ENCODE results near the gene DNAJC18. TPM values are rescaled to one million over a fixed set of nuclear protein-coding genes. Genes with fewer than 3 reads are reported as not detected.

The DNAJC18 gene
- total RNA-seq, 4 donors from 2014 or later = 8.3 to 15.4 (median 13.4) TPM

GRCh38 chr5:139422307-139422893 is 16.9 kb downstream of the DNAJC18 start:
- Histone ChIP-seq H3K4me3 (no peak overlapping the region), H3K9me3 (no peaks in the 10 kb centered on the region), H3K4me1 (peaks cover 24 to 33% (median 29%) of the 10 kb centered on the region in 4 donors), H3K27ac (replicated peaks in 1 of 4) (no peak overlapping the region), H3K27me3 (no peaks in the 10 kb centered on the region), H3K36me3 (peaks cover 0 to 84% (median 55%) of the 10 kb centered on the region in 4 donors)
- no peak for DNase-seq (ENCODE audit: extremely low spot score)
- 34% methylated on average over 5 of the region's 5 CpGs for WGBS
- intact Hi-C loops (cut with DNase I) = loop anchor here (1.0 to 5.0 kb wide), 2 partner anchors 95 to 140 kb away; partner anchors contain the start of gene UBE2D2
- peak; percentile 73 to 91 (median 82) for TF ChIP-seq CTCF (IDR thresholded peaks at IDR 0.05)
- TF ChIP-seq EP300 (IDR thresholded peaks at IDR 0.05) = no peak
- no peak for TF ChIP-seq POLR2A (IDR thresholded peaks at IDR 0.05; ENCODE audit: low read depth)
- no peak for TF ChIP-seq POLR2AphosphoS5 (IDR thresholded peaks at IDR 0.05)

GRCh38 chr5:139419226-139420192 is 19.8 kb downstream of the DNAJC18 start:
- 69% methylated on average over 9 of the region's 9 CpGs for WGBS
- no peak for DNase-seq (ENCODE audit: extremely low spot score)
- Histone ChIP-seq H3K27me3 (no peaks in the 10 kb centered on the region), H3K36me3 (peaks cover 0 to 55% (median 33%) of the 10 kb centered on the region in 4 donors), H3K9me3 (no peaks in the 10 kb centered on the region), H3K4me3 (no peak overlapping the region), H3K27ac (replicated peaks in 1 of 4) (peak overlapping the region; percentile 72 to 84 (median 80)), H3K4me1 (peaks cover 53 to 62% (median 57%) of the 10 kb centered on the region in 4 donors)
- intact Hi-C loops (cut with DNase I) = loop anchor here (5.0 kb wide), 1 partner anchor 143 kb away; the partner anchor contains the start of gene UBE2D2
- TF ChIP-seq POLR2AphosphoS5 (IDR thresholded peaks at IDR 0.05) (no peak), EP300 (IDR thresholded peaks at IDR 0.05) (no peak), CTCF (IDR thresholded peaks at IDR 0.05) (no peak), POLR2A (IDR thresholded peaks at IDR 0.05; ENCODE audit: low read depth) (no peak)

GRCh38 chr5:139418793-139419192 is 20.5 kb downstream of the DNAJC18 start:
- Histone ChIP-seq H3K4me3 (no peak overlapping the region), H3K4me1 (peaks cover 60 to 70% (median 64%) of the 10 kb centered on the region in 4 donors), H3K27ac (replicated peaks in 1 of 4) (peak overlapping the region; percentile 72 to 84 (median 80)), H3K36me3 (peaks cover 0 to 48% (median 28%) of the 10 kb centered on the region in 4 donors), H3K9me3 (no peaks in the 10 kb centered on the region), H3K27me3 (no peaks in the 10 kb centered on the region)
- intact Hi-C loops (cut with DNase I) = no loop called here
- WGBS = 72% methylated on average over 1 of the region's 1 CpG
- no peak for DNase-seq (ENCODE audit: extremely low spot score)
- no peak for TF ChIP-seq POLR2AphosphoS5 (IDR thresholded peaks at IDR 0.05)
- no peak for TF ChIP-seq POLR2A (IDR thresholded peaks at IDR 0.05; ENCODE audit: low read depth)
- no peak for TF ChIP-seq EP300 (IDR thresholded peaks at IDR 0.05)
- TF ChIP-seq CTCF (IDR thresholded peaks at IDR 0.05) = no peak

- no peak for DNase-seq (ENCODE audit: extremely low spot score)
- 27% methylated on average over 4 of the region's 4 CpGs for WGBS
- intact Hi-C loops (cut with DNase I) = no loop called here
- Histone ChIP-seq H3K4me1 (peaks cover 63 to 70% (median 69%) of the 10 kb centered on the region in 4 donors), H3K36me3 (peaks cover 0 to 39% (median 31%) of the 10 kb centered on the region in 4 donors), H3K27ac (replicated peaks in 1 of 4) (peak overlapping the region; percentile 72 to 84 (median 80)), H3K9me3 (no peaks in the 10 kb centered on the region), H3K4me3 (no peak overlapping the region), H3K27me3 (no peaks in the 10 kb centered on the region)
- TF ChIP-seq POLR2A (IDR thresholded peaks at IDR 0.05; ENCODE audit: low read depth) (no peak), POLR2AphosphoS5 (IDR thresholded peaks at IDR 0.05) (peak; percentile 60 to 78)
Observed at GRCh38 chr5:139417214-139417613, 22.1 kb downstream of the DNAJC18 start.

- H3K27me3 ChIP-seq = no peaks in the 10 kb centered on the region
- peaks cover 63 to 70% (median 69%) of the 10 kb centered on the region in 4 donors for H3K4me1 ChIP-seq
- intact Hi-C loops (cut with DNase I) = no loop called here
- no peak for DNase-seq (ENCODE audit: extremely low spot score)
- H3K27ac ChIP-seq (replicated peaks in 1 of 4) = peak overlapping the region; percentile 72 to 84 (median 80)
- WGBS = 68% methylated on average over 9 of the region's 9 CpGs
- TF ChIP-seq POLR2A (IDR thresholded peaks at IDR 0.05; ENCODE audit: low read depth) = no peak
- no peak for TF ChIP-seq EP300 (IDR thresholded peaks at IDR 0.05)
- TF ChIP-seq POLR2AphosphoS5 (IDR thresholded peaks at IDR 0.05) = no peak
- no peak for TF ChIP-seq CTCF (IDR thresholded peaks at IDR 0.05)
- H3K9me3 ChIP-seq = no peaks in the 10 kb centered on the region
- peaks cover 0 to 42% (median 30%) of the 10 kb centered on the region in 4 donors for H3K36me3 ChIP-seq
- no peak overlapping the region for H3K4me3 ChIP-seq
Observed at GRCh38 chr5:139416651-139417050, 22.7 kb downstream of the DNAJC18 start.

Data from esophagus muscularis mucosa (tissue), 4 donors.